ENCODE data around the gene RBM42. TPM values are rescaled to one million over a fixed set of nuclear protein-coding genes. Genes with fewer than 3 reads are reported as not detected.

The RBM42 gene
- total RNA-seq = 75.4 to 92.2 TPM (median 91.3 TPM) in 3 replicates
- long read RNA-seq, transcript RBM42-201 (10 exons, 1,680 nt) = major isoform, 97 of 203 reads
- long read RNA-seq, partial matches to known transcripts = 7 of 203 reads
- long read RNA-seq, other reads (novel, unspliced or antisense) = 96 of 203 reads

DNA sequence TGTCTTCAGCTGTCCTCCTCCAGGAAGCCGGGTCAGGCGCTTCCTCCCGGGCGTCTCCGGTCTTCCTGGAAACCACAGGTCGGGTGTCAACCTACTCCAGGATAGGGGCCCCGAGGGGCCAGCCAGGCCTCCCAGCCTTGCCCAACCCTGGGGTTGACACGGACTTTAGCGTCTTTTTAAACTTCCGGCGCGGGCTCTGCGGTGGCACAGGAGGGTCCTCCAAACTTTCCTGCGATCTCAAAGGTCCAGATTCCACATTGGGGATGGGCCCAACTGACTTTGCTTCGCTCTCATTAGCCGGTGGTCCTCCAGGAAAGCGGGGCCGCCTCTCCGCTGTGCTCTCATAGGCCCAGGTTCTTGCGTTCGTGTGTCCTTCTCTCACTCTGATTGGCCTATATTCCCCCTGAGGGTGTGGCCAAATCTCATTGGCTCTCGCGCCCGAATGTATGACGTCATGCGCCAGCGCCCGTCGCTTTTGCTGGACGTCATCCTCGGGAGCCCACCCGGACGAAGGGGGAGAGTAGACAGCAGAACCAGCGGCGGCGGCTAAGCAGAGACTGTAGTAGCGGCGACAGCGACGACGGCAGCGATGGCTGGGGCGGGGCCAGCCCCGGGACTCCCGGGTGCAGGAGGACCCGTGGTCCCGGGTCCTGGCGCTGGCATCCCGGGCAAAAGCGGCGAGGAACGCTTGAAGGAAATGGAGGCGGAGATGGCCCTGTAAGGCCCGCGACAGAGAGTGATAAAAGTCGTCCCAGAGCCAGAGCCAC is at the start of gene RBM42:
RBM42 (plus strand) TSS at position 472 of the 767 bp plus-strand sequence; CDS start at position 590, 118 bp downstream.
- H3K4me3 Mint-ChIP-seq (ENCODE audit: unreplicated experiment) = peak within 1 kb of the TSS; percentile 77
- peaks cover 20% of the 10 kb centered on the region for H3K4me1 Mint-ChIP-seq (ENCODE audit: low read depth)
- no peaks in the 10 kb centered on the region for H3K9me3 Mint-ChIP-seq (ENCODE audit: low read depth)
- peak within 1 kb of the TSS; percentile 98 for H3K27ac Mint-ChIP-seq (ENCODE audit: unreplicated experiment)
- no peaks in the 10 kb centered on the region for H3K27me3 Mint-ChIP-seq (ENCODE audit: low read depth)
- DNase-seq (ENCODE audit: low spot score) = no peak
- no peak for TF ChIP-seq CTCF (IDR thresholded peaks at IDR 0.05)
- H3K36me3 Mint-ChIP-seq (ENCODE audit: low read depth) = peaks cover 21% of the 10 kb centered on the region

DNA sequence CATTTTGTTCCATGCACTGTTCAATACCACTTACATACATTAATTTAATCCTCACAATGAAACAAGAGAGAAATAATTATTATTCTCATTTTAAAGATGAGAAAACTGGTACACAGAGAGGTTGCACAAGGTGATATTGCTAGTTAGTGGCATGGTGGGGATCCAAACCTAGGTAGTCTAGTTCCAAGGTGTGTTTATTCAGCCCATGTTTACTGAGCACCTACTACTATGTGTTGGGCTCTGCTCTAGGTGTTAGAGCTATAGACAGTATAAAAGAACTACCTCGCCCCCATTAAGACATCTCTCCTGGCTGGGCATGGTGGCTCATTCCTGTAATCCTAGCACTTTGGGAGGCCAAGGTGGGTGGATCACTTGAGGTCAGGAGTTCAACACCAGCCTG is 46.1 kb upstream of the RBM42 start:
- Mint-ChIP-seq H3K9me3 (ENCODE audit: low read depth) (peaks cover 5% of the 10 kb centered on the region), H3K27ac (ENCODE audit: unreplicated experiment) (no peak overlapping the region), H3K27me3 (ENCODE audit: low read depth) (peaks cover 25% of the 10 kb centered on the region), H3K36me3 (ENCODE audit: low read depth) (peaks cover 3% of the 10 kb centered on the region), H3K4me1 (ENCODE audit: low read depth) (peaks cover 7% of the 10 kb centered on the region), H3K4me3 (ENCODE audit: unreplicated experiment) (no peak overlapping the region)
- TF ChIP-seq CTCF (IDR thresholded peaks at IDR 0.05) = no peak
- DNase-seq (ENCODE audit: low spot score) = no peak

GRCh38 chr19:35585848-35586247 is 43.0 kb upstream of the RBM42 start, which contains the start of gene PMIS2:
Gene PMIS2 (plus strand): TSS chr19:35586173. CDS start chr19:35586260, 87 bp downstream.
- TF ChIP-seq CTCF (IDR thresholded peaks at IDR 0.05) = no peak
- peaks cover 7% of the 10 kb centered on the region for H3K4me1 Mint-ChIP-seq (ENCODE audit: low read depth)
- no peak within 1 kb of the TSS for H3K27ac Mint-ChIP-seq (ENCODE audit: unreplicated experiment)
- peaks cover 5% of the 10 kb centered on the region for H3K9me3 Mint-ChIP-seq (ENCODE audit: low read depth)
- DNase-seq (ENCODE audit: low spot score) = no peak
- H3K36me3 Mint-ChIP-seq (ENCODE audit: low read depth) = peaks cover 3% of the 10 kb centered on the region
- H3K4me3 Mint-ChIP-seq (ENCODE audit: unreplicated experiment) = no peak within 1 kb of the TSS
- H3K27me3 Mint-ChIP-seq (ENCODE audit: low read depth) = peaks cover 28% of the 10 kb centered on the region

DNA sequence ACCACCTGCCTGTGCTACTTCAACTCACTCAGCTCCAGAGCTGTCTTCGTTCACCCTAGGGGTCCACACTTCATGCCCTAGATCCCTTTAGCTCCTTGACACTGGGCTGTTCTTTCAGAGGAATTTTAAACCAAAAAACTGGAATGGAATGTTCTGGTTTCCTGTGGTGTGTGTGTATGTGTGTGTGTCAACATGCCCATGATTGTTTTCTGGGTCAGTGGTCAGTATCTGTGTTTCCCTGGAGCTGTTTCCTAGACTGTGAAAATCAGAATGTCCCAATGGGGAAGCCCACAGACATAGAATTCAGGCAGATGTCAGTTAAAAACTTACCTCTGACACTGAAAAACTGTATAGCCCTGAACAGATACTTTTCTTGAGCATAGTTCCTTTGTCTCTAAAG is 41.5 kb upstream of the RBM42 start:
- H3K9me3 Mint-ChIP-seq (ENCODE audit: low read depth) = peaks cover 1% of the 10 kb centered on the region
- TF ChIP-seq CTCF (IDR thresholded peaks at IDR 0.05) = no peak
- no peak overlapping the region for H3K27ac Mint-ChIP-seq (ENCODE audit: unreplicated experiment)
- H3K36me3 Mint-ChIP-seq (ENCODE audit: low read depth) = peaks cover 3% of the 10 kb centered on the region
- H3K4me3 Mint-ChIP-seq (ENCODE audit: unreplicated experiment) = no peak overlapping the region
- peaks cover 7% of the 10 kb centered on the region for H3K4me1 Mint-ChIP-seq (ENCODE audit: low read depth)
- no peak for DNase-seq (ENCODE audit: low spot score)
- peaks cover 25% of the 10 kb centered on the region for H3K27me3 Mint-ChIP-seq (ENCODE audit: low read depth)

- H3K36me3 Mint-ChIP-seq (ENCODE audit: low read depth) = no peaks in the 10 kb centered on the region
- peaks cover 9% of the 10 kb centered on the region for H3K27me3 Mint-ChIP-seq (ENCODE audit: low read depth)
- H3K9me3 Mint-ChIP-seq (ENCODE audit: low read depth) = no peaks in the 10 kb centered on the region
- peaks cover 7% of the 10 kb centered on the region for H3K4me1 Mint-ChIP-seq (ENCODE audit: low read depth)
- DNase-seq (ENCODE audit: low spot score) = no peak
- no peak overlapping the region for H3K4me3 Mint-ChIP-seq (ENCODE audit: unreplicated experiment)
- TF ChIP-seq CTCF (IDR thresholded peaks at IDR 0.05) = no peak
- no peak overlapping the region for H3K27ac Mint-ChIP-seq (ENCODE audit: unreplicated experiment)
Observed at GRCh38 chr19:35590875-35591274, 38.0 kb upstream of the RBM42 start.
